ENCODE measurements around the gene GRAMD2B.

GRCh38 chr5:126444137-126444536, 20.9 kb downstream of the GRAMD2B start:
- TF ChIP-seq CTCF (conservative IDR thresholded peaks at IDR 0.05; ENCODE audit: low read length) (no peak), EZH2phosphoT487 (IDR thresholded peaks at IDR 0.05; ENCODE audit: borderline replicate concordance) (no peak)

All from Loucy (cell line).